ENCODE data around the gene GPHB5. TPM values are rescaled to one million over a fixed set of nuclear protein-coding genes. Genes with fewer than 3 reads are reported as not detected.
"Not testable (repeated sequence)": the region's sequence is repeated elsewhere in the genome, so short reads cannot be mapped to it uniquely, and the experiment has no call there.

The GPHB5 gene
- total RNA-seq, 6 experiments from 2014 or later: not detected

DNA sequence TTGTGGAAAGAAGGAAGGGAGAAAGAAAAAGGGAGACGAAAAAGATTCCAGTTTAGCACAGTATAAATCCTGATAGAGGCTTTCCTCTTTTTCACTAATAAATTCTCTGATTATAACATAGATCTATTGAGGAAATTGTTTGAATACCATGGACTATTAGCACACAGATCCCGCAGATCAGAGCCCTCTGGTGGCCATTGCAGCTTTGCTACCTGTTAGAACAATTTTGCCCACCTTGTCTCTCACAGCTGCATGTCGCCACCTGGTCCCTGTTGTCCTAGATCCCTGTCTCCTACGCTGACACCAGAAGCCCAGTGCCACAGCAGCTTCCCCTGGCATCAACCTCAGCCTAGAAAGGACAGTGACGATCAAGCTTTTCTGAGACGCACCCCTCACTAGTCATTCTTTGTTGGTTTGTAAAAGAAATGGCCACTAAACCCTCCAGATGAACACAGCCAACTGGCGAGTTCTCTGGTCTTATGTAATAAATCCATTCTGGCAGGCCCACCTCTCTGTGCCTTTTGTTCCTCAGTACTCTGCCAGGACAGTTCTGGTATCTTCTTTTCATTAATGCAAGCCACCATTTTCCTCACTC is 9.9 kb downstream of the GPHB5 start:
- Histone ChIP-seq H3K4me3 (no peak overlapping the region), H3K27ac (no peak overlapping the region), H3K4me1 (no peaks in the 10 kb centered on the region), H3K36me3 (no peaks in the 10 kb centered on the region), H3K9me3 (no peaks in the 10 kb centered on the region), H3K27me3 (no peaks in the 10 kb centered on the region)
- TF ChIP-seq, protein P1, sequence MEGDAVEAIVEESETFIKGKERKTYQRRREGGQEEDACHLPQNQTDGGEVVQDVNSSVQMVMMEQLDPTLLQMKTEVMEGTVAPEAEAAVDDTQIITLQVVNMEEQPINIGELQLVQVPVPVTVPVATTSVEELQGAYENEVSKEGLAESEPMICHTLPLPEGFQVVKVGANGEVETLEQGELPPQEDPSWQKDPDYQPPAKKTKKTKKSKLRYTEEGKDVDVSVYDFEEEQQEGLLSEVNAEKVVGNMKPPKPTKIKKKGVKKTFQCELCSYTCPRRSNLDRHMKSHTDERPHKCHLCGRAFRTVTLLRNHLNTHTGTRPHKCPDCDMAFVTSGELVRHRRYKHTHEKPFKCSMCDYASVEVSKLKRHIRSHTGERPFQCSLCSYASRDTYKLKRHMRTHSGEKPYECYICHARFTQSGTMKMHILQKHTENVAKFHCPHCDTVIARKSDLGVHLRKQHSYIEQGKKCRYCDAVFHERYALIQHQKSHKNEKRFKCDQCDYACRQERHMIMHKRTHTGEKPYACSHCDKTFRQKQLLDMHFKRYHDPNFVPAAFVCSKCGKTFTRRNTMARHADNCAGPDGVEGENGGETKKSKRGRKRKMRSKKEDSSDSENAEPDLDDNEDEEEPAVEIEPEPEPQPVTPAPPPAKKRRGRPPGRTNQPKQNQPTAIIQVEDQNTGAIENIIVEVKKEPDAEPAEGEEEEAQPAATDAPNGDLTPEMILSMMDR (IDR thresholded peaks at IDR 0.05): peak; percentile 21 to 51 (median 40)
- TF ChIP-seq POLR2A (IDR thresholded peaks at IDR 0.05): no peak
- intact Hi-C loops (cut with DNase I): no loop called here
- 30% methylated on average over 7 of the region's 7 CpGs for WGBS (ENCODE audit: insufficient coverage, low coverage, low lambda C conversion rate, missing lambda C conversion rate)
- ATAC-seq: peak in 3 of 4 donors; percentile 40 to 58 (median 43)
- peak in 1 of 3 donors; percentile 29 for DNase-seq

DNA sequence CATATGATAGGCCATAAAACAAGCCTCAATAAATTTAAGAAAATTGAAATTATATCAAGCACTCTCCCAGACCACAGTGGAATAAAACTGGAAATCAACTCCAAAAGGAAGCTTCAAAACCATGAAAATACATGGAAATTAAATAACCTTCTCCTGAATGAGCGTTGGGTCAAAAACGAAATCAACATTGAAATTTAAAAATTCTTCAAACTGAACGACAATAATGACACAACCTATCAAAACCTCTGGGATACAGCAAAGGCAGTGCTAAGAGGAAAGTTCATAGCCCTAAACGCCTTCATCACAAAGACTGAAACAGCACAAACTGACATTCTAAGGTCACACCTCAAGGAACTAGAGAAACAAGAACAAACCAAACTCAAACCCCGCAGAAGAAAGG is 14.3 kb downstream of the GPHB5 start:
- H3K27ac ChIP-seq; ATAC-seq; DNase-seq; intact Hi-C loops (cut with DNase I); H3K36me3 ChIP-seq; H3K9me3 ChIP-seq; H3K27me3 ChIP-seq; H3K4me1 ChIP-seq; H3K4me3 ChIP-seq: not testable (repeated sequence)
- WGBS (ENCODE audit: insufficient coverage, low coverage, low lambda C conversion rate, missing lambda C conversion rate): 68% methylated on average over 5 of the region's 5 CpGs

DNA sequence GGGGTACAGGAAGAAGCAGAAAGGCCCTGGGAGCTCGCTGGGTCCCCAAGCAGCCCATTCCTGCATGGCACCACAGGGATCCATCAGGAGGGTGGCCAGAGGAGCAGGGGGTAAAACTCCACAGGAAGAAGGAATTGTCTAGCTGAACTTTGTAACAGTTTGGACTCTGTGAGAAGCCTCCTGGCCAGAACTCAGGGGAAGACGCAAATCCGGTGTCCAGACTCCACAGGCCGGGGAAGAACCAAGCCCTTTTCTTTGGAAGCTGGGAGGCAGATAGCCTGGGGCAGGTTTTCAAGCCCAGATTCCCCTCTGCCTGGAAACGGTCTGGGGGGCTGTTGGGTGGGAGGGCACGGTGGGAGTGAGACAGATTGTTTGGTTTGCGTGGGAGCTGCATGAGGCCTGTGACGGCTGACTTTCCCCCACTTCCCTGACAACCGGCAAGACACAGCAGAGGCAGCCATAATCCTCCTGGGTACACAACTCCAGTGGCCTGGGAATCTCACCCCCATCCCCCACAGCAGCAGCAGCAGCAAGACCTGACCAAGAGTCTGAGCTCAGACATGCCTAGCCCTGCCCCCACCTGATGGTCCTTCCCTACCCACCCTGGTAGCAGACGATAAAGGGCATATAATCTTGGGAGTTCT is 16.7 kb downstream of the GPHB5 start:
- no peaks in the 10 kb centered on the region for H3K36me3 ChIP-seq
- intact Hi-C loops (cut with DNase I): no loop called here
- WGBS (ENCODE audit: insufficient coverage, low coverage, low lambda C conversion rate, missing lambda C conversion rate): 52% methylated on average over 7 of the region's 10 CpGs
- no peaks in the 10 kb centered on the region for H3K4me1 ChIP-seq
- DNase-seq (no peak), ATAC-seq (no peak)
- no peaks in the 10 kb centered on the region for H3K27me3 ChIP-seq
- no peak for TF ChIP-seq POLR2A (IDR thresholded peaks at IDR 0.05)
- TF ChIP-seq, protein P1 (IDR thresholded peaks at IDR 0.05): no peak
- no peaks in the 10 kb centered on the region for H3K9me3 ChIP-seq
- H3K27ac ChIP-seq: no peak overlapping the region
- H3K4me3 ChIP-seq: no peak overlapping the region

DNA sequence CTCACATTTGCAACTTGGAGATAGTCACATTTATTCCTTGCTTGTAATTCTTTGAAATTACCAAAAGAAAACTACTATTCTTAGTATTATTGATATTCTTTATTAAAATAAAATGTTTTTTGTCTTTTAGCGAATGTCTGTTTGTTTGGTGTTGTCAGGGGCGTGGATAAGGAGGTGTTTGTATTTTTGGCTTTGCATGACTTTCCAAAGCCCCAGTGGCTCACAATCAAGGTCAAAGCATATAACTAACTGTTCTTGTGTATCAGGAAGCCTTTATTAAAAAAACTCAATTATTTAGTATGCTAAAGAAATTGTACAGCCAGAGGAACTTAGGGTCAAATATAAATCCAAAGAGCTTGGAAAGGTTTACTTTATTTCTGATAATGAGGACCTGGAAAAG is 17.9 kb downstream of the GPHB5 start:
- Histone ChIP-seq H3K4me1 (no peaks in the 10 kb centered on the region), H3K36me3 (no peaks in the 10 kb centered on the region), H3K27ac (no peak overlapping the region), H3K4me3 (no peak overlapping the region), H3K9me3 (no peaks in the 10 kb centered on the region), H3K27me3 (no peaks in the 10 kb centered on the region)
- TF ChIP-seq, protein P1 (IDR thresholded peaks at IDR 0.05): no peak
- TF ChIP-seq POLR2A (IDR thresholded peaks at IDR 0.05): no peak
- no peak for ATAC-seq
- intact Hi-C loops (cut with DNase I): no loop called here
- WGBS (ENCODE audit: insufficient coverage, low coverage, low lambda C conversion rate, missing lambda C conversion rate): 43% methylated on average over 2 of the region's 2 CpGs
- DNase-seq: no peak

GRCh38 chr14:63299351-63300110 is 19.2 kb downstream of the GPHB5 start:
- ATAC-seq: no peak
- intact Hi-C loops (cut with DNase I): no loop called here
- TF ChIP-seq, protein P1 (IDR thresholded peaks at IDR 0.05): no peak
- TF ChIP-seq POLR2A (IDR thresholded peaks at IDR 0.05): no peak
- H3K4me1 ChIP-seq: no peaks in the 10 kb centered on the region
- DNase-seq: no peak
- H3K27ac ChIP-seq: no peak overlapping the region
- H3K27me3 ChIP-seq: no peaks in the 10 kb centered on the region
- no peaks in the 10 kb centered on the region for H3K9me3 ChIP-seq
- H3K4me3 ChIP-seq: no peak overlapping the region
- 52% methylated on average over 5 of the region's 6 CpGs for WGBS (ENCODE audit: insufficient coverage, low coverage, low lambda C conversion rate, missing lambda C conversion rate)
- no peaks in the 10 kb centered on the region for H3K36me3 ChIP-seq

All from right lobe of liver (tissue), 6 donors.